GM12891 (cell line): ENCODE results near the gene EIF1AD.

Source experiments
- POLR2A ChIP-seq: IDR thresholded peaks from 2 replicates; pipeline ENCODE4 v1.6.1; 2011; ENCODE audit warnings: low read depth, low read length, control low read depth
- POLR2AphosphoS5 ChIP-seq: IDR thresholded peaks from 2 replicates; pipeline ENCODE4 v1.6.1; 2011; ENCODE audit warnings: low read depth, low read length, control low read depth

DNA sequence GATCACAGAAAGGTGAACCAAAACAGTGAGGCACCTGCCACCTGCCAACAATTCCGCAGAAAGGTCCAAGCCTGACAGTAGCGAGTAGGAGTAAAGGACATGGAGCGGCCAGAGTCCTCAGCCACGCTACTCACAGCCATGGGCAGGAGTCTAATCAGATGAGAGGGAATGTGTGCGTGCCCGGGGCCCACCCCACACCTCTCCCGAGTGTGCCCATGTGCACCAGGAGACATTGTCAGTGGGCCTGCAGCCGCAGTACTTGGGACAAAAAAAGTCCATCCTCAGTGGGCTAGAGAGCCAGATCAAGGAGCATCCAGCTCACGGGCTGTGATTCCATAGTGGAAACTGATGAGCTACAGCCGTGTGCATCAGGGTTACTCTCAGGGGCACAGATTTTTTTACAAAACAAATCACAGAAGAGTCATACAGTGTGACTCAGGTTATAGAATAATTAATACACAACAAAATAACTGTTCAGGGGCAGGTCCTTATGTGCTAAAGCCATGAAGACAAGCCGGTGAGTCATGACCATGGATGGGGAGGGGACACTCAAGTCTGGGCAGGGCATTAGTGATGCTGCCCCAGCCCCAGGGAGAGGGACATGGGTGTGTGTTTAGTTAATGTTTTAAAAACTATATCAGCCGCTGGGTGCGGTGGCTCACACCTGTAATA, 28.4 kb downstream of the EIF1AD start:
- no peak for TF ChIP-seq POLR2AphosphoS5
- TF ChIP-seq POLR2A = no peak
